ENCODE results near the gene SCN1A. TPM values are rescaled to one million over a fixed set of nuclear protein-coding genes. Genes with fewer than 3 reads are reported as not detected.
"Not testable (repeated sequence)": the region's sequence is repeated elsewhere in the genome, so short reads cannot be mapped to it uniquely, and the experiment has no call there.

SCN1A gene
- polyA plus RNA-seq, 4 donors = 0.10 to 0.47 (median 0.17) TPM

DNA sequence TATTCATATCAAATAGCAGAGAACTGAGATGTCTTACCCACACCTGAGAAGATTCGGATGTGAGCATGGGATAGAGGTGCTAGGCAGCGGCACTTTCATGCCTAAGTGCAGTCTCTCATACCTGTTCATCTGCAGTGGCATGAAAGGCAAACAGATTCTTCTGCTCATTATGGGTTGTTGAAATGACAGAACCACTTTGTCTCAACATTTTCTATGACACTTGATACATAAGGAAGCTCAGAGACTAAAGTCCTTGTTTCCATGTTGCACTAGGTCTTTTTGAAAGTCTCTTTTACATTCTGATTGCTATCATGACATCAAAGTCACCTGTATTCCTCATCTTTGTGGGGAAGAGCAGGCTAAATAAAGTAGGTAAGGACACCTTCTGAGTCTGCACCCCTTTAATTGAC lies 8.0 kb upstream of the SCN1A start:
- no peak for DNase-seq (ENCODE audit: low read depth in 4 of 4, low spot score in 2 of 4)

DNA sequence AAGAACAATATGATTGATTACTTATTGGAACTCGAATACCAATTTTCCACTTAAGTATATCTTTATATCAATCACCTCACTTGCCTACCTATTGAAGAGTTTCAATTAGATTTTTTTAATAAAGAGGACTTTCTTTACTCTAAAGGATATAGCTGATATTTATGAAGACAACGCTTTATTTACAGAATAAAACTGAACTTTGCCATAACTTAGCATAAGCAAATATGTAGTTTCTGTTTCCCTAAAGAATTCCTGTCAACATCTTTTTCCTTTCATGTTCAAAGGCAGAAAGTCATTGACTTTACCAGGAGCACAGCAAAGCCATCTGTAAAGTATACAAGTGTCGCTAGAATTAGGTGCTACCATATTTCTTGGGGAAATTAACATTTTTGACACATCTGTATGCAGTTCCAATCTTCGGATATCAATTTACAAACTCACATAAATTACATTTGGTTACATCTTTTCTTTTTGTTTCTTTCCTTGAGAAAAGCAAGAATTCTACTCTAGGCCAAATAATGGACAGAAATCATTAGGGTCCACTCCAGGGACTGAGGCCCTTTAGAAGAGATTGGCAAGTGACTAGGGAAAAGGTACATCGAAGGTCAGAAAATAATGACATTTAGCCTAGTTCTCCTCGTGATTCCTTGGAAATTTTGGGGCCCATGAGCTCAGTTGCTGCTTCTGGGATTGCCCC lies 7.5 kb upstream of the SCN1A start:
- no peak for DNase-seq (ENCODE audit: low read depth in 4 of 4, low spot score in 2 of 4)

DNA sequence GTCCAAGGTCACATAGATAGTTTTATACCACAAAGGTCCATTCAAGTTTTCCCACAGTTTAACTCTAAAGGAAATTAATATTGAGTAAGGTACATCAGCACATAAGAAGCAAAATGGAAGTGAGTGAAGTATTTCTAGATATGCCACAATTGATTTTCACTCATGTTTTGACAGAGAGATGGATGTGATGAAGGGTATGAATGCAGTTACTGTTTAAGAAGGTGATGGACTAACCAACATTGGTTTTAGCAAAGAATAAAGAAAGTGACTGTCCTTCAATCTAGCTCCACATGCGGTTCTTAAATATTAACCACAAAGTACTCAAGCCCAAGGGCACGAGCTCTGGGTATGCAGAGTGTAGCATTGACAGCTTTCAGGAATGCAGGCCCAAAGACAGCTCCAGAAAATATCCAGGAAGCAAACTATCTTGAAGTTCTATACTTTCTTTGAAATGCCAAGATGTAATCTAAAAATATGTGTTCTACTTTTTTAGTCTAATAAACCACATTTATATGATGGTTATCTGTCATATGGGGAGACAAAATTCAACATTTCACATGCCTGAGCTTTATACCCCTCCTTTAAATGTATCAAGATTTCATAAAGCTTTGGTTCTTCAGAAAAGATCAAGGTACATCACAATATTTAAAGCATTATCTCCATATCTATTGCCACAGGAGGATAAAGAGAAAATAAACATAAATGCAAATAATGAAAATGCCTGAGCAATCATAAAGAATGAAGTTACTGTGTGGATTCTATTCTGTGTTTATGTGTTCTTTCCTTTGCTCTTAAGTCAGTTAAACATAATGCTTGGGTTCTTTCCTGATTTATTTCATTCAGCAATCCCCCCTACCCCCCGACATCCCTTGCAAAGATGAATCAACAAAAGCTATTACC lies 6.7 kb upstream of the SCN1A start:
- no peak for DNase-seq (ENCODE audit: low read depth in 4 of 4, low spot score in 2 of 4)

DNA sequence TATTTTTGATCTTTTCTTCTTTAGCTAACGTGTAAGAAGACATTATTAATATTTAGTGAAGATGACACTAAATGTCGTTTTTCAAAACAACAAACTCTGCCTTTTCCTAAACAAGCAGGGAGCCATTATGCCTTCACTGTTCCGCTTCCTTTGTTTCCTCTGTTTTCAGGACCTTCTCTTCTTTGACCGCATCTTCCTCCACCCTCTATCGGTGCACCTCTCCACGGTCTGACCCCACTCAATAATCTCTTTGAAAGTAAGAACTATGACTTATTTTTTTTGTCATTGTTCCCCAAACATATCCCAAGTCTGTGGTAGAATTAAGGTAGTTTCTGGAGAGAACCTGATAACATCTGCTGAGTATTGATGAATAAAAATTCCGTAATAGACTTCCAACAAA lies 5.8 kb upstream of the SCN1A start:
- no peak for DNase-seq (ENCODE audit: low read depth in 4 of 4, low spot score in 2 of 4)

DNA sequence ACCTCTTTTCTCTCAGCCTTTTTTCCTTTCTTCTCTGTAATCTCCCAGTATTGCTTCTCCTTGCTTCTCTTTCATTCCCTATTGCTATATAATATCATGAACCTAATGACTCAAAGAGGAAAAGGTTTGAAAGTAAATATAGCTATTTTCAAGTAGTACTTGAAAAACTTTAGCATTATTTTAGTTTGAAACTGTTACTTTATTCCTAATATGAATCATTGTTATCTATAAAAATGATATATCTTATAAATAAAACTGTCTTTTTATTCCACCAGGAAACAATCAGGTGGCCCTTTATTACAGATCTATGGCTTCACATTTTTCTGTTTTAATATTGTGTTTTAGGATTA lies 311 bp upstream of the SCN1A start:
- no peak for DNase-seq (ENCODE audit: low read depth in 4 of 4, low spot score in 2 of 4)

DNA sequence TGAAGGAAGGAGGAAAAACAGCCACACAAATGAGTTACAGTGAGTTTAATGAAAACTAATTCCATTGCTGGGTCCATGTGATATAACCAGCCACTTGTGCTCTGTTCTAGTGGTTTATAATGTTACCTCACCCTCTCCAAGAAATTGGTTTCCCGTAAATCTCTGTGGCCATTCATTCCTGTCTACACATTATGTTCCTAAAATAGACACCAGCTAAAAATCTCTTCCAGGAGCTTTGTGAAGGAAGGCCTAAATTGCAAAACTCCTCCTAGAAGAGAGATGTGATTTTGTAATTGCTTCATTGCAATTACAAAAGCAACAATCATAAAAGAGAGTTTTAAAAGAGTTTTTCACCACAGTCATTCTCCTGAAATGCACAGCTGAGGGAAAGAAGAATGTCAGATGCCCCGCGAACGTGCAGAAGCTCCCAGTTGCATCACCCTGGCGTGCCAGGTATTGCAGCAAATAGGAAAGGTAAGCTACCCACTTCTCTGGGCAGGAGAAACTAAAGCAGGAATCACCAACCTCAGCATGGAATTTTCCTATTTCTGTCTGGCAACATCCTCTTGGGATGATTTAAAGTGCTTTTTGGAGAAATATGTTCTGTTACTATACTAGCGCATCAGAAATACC lies 1.7 kb downstream of the SCN1A start:
- DNase-seq (ENCODE audit: low read depth in 4 of 4, low spot score in 2 of 4) = no peak

DNA sequence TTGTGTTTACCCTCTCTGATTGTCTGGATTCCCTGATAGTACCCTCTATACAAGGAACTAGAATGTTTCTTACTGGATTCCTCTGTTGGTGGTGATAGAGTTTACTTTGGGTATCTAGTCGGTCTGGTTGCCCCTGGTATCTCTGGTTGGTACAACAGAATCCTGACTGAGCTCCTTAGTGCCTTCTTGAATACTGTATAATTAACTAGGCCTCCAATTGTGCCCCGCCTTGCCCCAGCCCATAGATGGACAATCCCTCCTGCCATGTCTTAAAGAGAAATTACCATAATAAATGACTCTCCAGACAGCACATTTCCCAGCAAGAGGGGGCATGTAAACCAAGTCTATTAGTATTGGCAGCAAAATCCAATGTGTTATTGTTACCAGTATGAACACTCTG lies 2.3 kb downstream of the SCN1A start:
- no peak for DNase-seq (ENCODE audit: low read depth in 4 of 4, low spot score in 2 of 4)

DNA sequence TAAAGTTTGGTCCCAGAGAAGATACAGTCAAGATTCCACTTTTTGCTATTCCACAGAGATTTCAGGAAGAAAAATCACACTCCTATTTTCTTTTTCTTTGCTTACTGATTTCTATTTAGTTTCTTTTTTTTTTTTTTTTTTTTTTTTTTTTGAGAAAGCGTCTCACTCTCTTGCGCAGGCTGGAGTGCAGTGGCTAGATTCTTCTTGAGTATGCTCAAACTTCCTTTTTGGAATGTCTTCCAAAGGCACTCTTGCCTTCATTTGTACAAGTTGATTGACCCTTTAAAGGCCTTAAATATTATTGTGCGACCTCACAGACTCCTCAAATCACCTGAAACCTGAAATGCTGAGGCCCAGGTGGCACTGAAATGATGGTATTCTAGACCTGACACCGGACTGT lies 9.6 kb downstream of the SCN1A start:
- DNase-seq (ENCODE audit: low read depth in 4 of 4, low spot score in 2 of 4) = no peak

DNA sequence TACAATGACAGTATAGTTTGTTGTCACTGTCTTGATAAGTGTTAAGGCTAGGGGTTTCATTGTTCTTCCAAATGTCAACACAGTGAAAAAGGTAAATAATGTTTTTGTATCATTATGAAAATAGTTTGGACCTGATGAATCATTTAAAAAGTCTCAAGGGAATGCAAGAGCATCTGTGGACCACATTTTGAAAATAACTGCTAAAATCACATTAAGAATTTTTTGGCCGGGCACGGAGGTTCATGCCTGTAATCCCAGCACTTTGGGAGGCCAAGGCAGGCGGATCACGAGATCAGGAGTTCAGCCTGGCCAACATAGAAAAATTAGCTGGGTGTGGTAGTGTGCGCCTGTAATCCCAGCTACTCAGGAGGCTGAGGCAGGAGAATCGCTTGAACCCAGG lies 10.3 kb downstream of the SCN1A start:
- no peak for DNase-seq (ENCODE audit: low read depth in 4 of 4, low spot score in 2 of 4)

DNA sequence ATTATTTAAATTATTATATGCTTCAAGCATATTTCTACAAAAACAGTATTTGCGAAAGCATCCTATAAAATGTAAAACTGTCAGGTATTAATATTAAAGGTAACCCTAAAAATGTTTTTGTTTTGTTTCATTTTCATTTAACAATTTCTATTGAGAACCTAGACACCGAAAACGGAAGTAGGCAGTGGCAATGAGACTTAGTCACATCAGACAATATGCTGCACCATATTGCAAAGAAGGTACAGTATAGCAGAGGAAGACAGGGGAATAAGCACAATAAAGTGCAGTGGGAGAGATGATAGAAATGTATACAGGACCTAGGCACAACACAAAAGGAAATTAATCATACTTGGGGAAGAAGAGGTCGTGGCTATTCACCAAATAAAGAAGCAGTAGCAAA lies 12.2 kb downstream of the SCN1A start:
- no peak for DNase-seq (ENCODE audit: low read depth in 4 of 4, low spot score in 2 of 4)

DNA sequence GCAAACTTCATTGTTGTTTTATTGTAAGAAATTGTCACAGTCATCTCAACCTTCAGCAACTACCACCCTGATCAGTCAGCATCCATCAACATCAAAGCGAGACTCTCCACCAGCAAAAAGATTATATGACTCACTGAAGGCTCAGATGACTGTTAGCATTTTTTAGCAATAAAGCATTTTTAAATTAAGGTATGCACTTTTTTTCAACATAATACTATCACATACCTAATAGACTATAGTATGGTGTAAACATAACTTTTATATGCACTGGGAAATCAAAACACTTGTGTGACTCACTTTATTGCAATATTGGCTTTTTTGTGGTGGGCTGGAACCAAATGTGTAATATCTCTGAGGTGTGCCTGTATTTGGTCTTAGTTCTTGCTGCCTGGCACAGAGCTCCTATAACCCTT lies 15.6 kb downstream of the SCN1A start:
- no peak for DNase-seq (ENCODE audit: low read depth in 4 of 4, low spot score in 2 of 4)

DNA sequence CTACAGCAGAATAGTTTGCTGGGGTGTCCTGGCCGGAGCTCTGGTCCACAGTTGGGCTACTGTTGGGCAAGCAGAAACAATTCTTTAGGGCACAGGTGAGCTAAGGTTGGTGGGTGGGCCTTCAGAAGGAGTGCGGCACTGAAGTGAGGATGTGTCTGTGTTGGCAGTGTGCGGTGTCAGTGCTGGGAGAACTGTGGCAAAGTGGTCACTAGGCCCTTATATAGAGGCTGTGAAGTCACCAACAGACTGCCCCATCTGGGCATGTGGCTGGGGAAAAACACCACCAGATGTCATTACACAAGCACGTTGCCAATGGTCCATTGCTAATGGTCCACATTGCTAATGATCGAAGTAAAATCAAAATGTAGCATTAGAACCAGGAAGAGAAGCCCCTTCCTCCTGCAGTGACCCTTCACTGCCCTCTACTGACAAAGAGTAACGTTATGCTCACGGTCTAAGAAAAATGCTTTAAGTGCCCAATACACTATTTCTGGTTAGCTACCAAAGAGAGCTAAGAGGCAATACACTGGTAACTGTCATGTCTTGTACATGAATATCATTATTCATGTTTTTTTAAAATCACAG lies 21.3 kb downstream of the SCN1A start:
- DNase-seq (ENCODE audit: low read depth in 4 of 4, low spot score in 2 of 4) = peak in 1 of 4 donors; percentile 8

DNA sequence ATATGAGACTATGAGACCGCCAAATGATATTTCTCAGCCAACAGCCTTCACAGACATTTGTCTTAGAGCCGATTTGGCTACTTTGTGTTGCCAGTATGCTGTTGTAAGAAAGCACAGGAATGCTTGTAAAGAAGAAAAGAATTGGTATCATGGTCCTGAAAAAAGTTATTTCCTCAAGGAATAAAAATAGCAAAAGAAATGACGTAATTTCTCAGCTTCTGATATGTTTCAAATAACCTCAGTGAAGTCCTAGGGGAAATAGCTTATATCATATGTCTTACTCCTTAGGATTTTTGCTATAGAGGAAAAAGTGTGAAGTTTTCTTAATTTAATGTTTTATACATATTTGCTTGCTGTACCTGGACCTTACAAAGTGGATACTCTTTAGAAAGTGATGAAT lies 23.0 kb downstream of the SCN1A start:
- no peak for DNase-seq (ENCODE audit: low read depth in 4 of 4, low spot score in 2 of 4)

DNA sequence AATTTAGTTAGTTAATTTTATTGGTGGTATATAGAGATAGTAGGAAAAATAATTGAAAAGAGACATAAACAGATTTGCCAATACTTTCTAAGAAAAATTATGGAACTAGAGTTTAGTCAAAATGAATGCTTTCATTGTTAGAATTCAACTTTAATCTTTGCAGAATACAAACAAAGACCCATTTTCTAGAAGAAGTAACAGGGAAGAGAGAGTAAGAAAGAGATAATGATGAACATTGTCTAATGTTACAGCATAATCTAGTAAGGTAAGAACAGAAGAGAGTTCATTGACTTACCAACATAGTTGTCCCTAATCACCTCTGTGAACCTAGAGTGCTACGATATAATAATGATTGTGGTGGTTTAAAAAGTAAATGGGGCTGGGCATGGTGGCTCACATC lies 23.7 kb downstream of the SCN1A start:
- no peak for DNase-seq (ENCODE audit: low read depth in 4 of 4, low spot score in 2 of 4)

DNA sequence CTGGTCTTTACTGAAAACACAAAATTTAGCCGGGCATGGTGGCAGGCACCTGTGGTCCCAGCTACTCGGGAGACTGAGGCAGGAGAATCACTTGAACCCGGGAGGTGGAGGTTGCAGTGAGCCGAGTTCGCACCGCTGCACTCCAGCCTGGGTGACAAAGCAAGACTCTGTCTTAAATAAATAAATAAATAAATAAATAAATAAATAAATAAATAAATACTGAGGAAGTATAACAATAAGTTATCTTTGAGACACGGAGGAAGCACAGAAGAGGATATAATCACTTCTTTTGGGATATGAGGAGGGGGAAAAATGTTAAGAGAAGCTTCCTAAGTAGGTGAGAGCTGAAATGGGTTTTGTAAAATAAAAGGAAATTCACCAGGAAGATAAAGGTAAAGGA lies 24.5 kb downstream of the SCN1A start:
- not testable (repeated sequence) for DNase-seq (ENCODE audit: low read depth in 4 of 4, low spot score in 2 of 4)

DNA sequence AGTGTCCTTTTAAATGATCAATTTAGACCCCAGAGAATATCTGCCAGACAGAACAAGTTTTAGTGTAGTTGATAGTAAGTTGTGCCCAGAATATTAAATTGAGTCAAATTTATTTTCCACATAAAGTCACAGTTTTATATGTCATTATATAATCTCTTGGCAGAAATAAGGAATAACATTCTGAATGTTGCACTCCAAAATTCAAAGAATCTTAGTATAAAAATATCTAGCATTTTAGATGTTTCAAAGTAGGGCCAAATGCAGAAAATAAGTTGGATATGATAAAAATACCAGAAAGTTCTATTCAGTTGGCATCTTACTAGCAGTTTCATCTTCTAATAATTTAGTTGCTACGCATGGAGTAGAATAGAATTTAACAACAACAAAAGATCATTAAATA lies 33.5 kb downstream of the SCN1A start:
- DNase-seq (ENCODE audit: low read depth in 4 of 4, low spot score in 2 of 4) = no peak

DNA sequence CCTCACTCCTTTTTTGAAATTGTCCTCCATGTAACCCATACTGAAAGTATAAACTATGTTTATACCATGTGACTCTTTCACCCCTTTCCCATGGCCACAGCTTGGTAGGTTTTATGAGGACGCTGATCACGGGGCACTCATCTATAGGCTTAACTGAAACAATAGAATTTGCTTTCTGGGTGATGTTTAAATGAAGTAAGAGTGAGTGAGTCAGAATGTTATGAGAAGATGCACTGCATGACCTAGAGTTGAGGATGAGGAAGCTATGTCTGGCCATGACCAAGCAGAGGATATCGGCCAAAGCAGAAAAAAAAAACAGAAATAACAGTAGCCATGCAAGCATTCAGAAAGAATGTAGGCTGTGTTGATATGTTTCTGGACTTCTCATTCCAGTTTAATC lies 34.9 kb downstream of the SCN1A start:
- DNase-seq (ENCODE audit: low read depth in 4 of 4, low spot score in 2 of 4) = no peak

DNA sequence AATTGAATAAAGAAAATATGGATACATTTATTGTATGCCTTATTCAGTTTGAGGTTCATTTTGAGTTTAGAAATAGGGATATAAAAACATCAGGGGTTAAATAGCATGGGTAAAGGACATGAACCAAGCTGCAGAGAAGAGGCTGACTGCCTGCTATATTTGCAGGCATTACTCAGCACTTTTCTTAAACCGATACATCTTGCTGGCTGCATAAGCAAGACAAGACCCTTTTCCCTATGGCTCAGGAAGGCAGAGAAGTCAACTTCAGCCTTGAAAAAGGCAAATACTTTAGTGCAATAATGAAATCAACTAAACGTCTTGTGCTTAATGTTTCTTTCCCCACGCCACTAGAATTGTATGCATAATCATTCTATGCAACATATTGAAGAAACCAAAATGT lies 36.4 kb downstream of the SCN1A start:
- DNase-seq (ENCODE audit: low read depth in 4 of 4, low spot score in 2 of 4) = no peak

DNA sequence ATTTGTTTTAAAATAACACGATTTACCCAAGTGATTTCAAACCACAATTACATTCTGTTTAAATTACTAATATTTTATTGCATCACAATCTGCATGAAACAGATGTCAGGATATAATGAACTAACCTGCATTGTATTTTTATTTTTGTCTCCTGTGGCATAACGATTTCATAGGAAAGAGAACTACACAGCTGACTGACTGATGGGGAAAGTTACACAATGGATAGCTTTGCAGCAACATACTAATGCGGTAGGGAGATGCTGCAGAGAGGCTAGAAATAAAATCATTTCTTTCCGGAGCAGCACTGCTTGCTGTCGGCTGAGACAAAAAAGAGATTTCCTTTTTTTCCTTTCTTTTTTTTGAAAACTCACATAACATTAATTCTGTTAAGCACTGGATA lies 36.9 kb downstream of the SCN1A start:
- no peak for DNase-seq (ENCODE audit: low read depth in 4 of 4, low spot score in 2 of 4)

DNA sequence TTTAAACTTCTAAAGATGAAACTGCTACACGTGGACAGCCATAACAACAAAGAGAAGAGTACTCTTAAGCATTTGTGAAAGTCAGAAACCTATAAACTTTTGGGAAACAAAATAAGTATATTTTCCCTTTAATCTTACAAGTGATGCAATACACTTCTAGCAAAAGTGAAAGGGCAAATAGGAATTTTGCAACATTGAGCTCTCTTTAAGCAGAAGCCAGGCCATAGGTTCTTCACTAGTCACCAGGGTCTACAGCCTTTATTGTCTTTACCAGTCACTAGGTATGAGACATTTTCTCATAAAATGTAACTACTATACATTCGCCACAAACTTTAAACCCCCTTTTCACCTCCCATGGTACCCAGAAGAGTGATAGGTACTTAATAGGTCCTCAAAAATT lies 37.5 kb downstream of the SCN1A start:
- no peak for DNase-seq (ENCODE audit: low read depth in 4 of 4, low spot score in 2 of 4)

DNA sequence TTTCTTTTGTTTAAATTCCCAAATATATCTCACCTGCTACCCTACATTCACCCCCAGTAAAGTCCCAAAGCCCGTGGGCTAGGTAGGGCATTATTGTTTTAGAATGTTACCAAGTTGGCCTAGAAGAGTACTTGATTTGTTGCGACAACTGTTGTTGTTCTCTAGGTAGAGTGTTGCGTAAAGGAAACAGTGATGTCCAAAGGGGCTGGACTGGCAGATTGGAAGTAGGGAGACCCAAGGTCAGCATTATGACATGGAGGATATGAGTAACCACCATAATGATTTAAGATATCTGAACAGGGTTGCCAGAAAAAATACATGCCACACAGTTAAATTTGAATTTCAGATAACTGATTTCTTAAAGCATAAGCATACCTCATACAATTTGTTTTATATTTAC lies 39.2 kb downstream of the SCN1A start:
- no peak for DNase-seq (ENCODE audit: low read depth in 4 of 4, low spot score in 2 of 4)

All from left renal cortex interstitium (tissue), 4 donors.